ENCODE data around the gene SEMA6C. TPM values are rescaled to one million over a fixed set of nuclear protein-coding genes. Genes with fewer than 3 reads are reported as not detected.
"Not testable (repeated sequence)": the region's sequence is repeated elsewhere in the genome, so short reads cannot be mapped to it uniquely, and the experiment has no call there.

Gene SEMA6C
- total RNA-seq: 1 to 10 TPM in 3 of 4 donors, under 1 TPM in 1; 0.91 to 3.8 (median 2.0) TPM

- Histone ChIP-seq H3K4me1 (peaks cover 16 to 48% (median 21%) of the 10 kb centered on the region in 3 donors), H3K27me3 (peaks cover 0 to 7% (median 0%) of the 10 kb centered on the region in 4 donors), H3K9me3 (no peaks in the 10 kb centered on the region), H3K4me3 (peak within 1 kb of the TSS; percentile 58 to 88 (median 87)), H3K27ac (peak within 1 kb of the TSS; percentile 74 to 89 (median 88)), H3K36me3 (no peaks in the 10 kb centered on the region)
- peak; percentile 54 for DNase-seq
- intact Hi-C loops (cut with DNase I): no loop called here
- WGBS, 2 donors: 0% methylated on average over 11 to 16 of the region's 61 CpGs
- TF ChIP-seq CTCF (IDR thresholded peaks at IDR 0.05) (no peak), POLR2A (IDR thresholded peaks at IDR 0.05) (peak in 2 of 4 donors; percentile 72 to 75)
Observed at GRCh38 chr1:151146412-151147131, at the start of gene SEMA6C. Gene SEMA6C (minus strand): TSS chr1:151146631. CDS start chr1:151142621, 4,010 bp downstream.

GRCh38 chr1:151194894-151195594, 48.6 kb upstream of the SEMA6C start:
- H3K4me3 ChIP-seq: peak overlapping the region; percentile 18 to 55 (median 30)
- DNase-seq, H3K9me3 ChIP-seq, H3K36me3 ChIP-seq, H3K27me3 ChIP-seq: not testable (repeated sequence)
- H3K27ac ChIP-seq: peak overlapping the region; percentile 85 to 97 (median 92)
- intact Hi-C loops (cut with DNase I): loop anchor here (5.0 kb wide), 1 partner anchor 57 kb away; the partner anchor contains the start of gene PSMD4
- peaks cover 0 to 54% (median 16%) of the 10 kb centered on the region in 3 donors for H3K4me1 ChIP-seq
- 36 to 44% methylated on average over 14 to 17 of the region's 17 CpGs for WGBS, 2 donors

- no peak for DNase-seq
- H3K36me3 ChIP-seq: no peaks in the 10 kb centered on the region
- peaks cover 6 to 51% (median 20%) of the 10 kb centered on the region in 3 donors for H3K4me1 ChIP-seq
- H3K9me3 ChIP-seq: no peaks in the 10 kb centered on the region
- TF ChIP-seq POLR2A (IDR thresholded peaks at IDR 0.05) (no peak), CTCF (IDR thresholded peaks at IDR 0.05) (no peak)
- no peaks in the 10 kb centered on the region for H3K27me3 ChIP-seq
- H3K27ac ChIP-seq: peak overlapping the region in 3 of 4 donors; percentile 88 to 97 (median 96)
- WGBS, 2 donors: 79 to 83% methylated on average over 1 of the region's 1 CpG
- intact Hi-C loops (cut with DNase I): no loop called here
- no peak overlapping the region for H3K4me3 ChIP-seq
Observed at GRCh38 chr1:151193856-151194255, 47.4 kb upstream of the SEMA6C start.

- 46 to 62% methylated on average over 6 of the region's 6 CpGs for WGBS, 2 donors
- TF ChIP-seq POLR2A (IDR thresholded peaks at IDR 0.05) (no peak), CTCF (IDR thresholded peaks at IDR 0.05) (no peak)
Observed at GRCh38 chr1:151193304-151193703, 46.9 kb upstream of the SEMA6C start.

GRCh38 chr1:151192047-151192446, 45.6 kb upstream of the SEMA6C start:
- Histone ChIP-seq H3K9me3 (no peaks in the 10 kb centered on the region), H3K27me3 (no peaks in the 10 kb centered on the region), H3K27ac (no peak overlapping the region), H3K36me3 (no peaks in the 10 kb centered on the region), H3K4me1 (peaks cover 10 to 58% (median 33%) of the 10 kb centered on the region in 3 donors), H3K4me3 (no peak overlapping the region)
- intact Hi-C loops (cut with DNase I): no loop called here
- DNase-seq: no peak
- TF ChIP-seq CTCF (IDR thresholded peaks at IDR 0.05) (no peak), POLR2A (IDR thresholded peaks at IDR 0.05) (no peak)
- 74 to 77% methylated on average over 7 of the region's 7 CpGs for WGBS, 2 donors

More at GRCh38 chr1:151193304-151193703, 46.9 kb upstream of the SEMA6C start:
- intact Hi-C loops (cut with DNase I): no loop called here
- Histone ChIP-seq H3K27me3 (no peaks in the 10 kb centered on the region), H3K4me1 (peaks cover 10 to 56% (median 25%) of the 10 kb centered on the region in 3 donors), H3K36me3 (no peaks in the 10 kb centered on the region), H3K9me3 (no peaks in the 10 kb centered on the region), H3K27ac (no peak overlapping the region), H3K4me3 (no peak overlapping the region)
- DNase-seq: no peak

All from esophagus squamous epithelium (tissue), 5 donors.